ENCODE measurements around the gene RFX5.
"Not testable (repeated sequence)": the region's sequence is repeated elsewhere in the genome, so short reads cannot be mapped to it uniquely, and the experiment has no call there.

Gene RFX5

GRCh38 chr1:151362308-151363155 lies 15.5 kb upstream of the RFX5 start:
- no peak for DNase-seq (ENCODE audit: low spot score)

GRCh38 chr1:151361883-151362282 lies 14.8 kb upstream of the RFX5 start:
- no peak for DNase-seq (ENCODE audit: low spot score)

GRCh38 chr1:151356696-151357095 lies 9.6 kb upstream of the RFX5 start:
- DNase-seq (ENCODE audit: low spot score): no peak

- DNase-seq (ENCODE audit: low spot score): peak; percentile 48
These were observed 5.1 kb upstream of the RFX5 start for GRCh38 chr1:151352021-151352718.

- not testable (repeated sequence) for DNase-seq (ENCODE audit: low spot score)
These were observed 3.3 kb upstream of the RFX5 start for GRCh38 chr1:151350323-151350722.

- DNase-seq (ENCODE audit: low spot score): no peak
These were observed 633 bp upstream of the RFX5 start for GRCh38 chr1:151347523-151348246.

GRCh38 chr1:151346082-151346768 lies 827 bp downstream of the RFX5 start:
- DNase-seq (ENCODE audit: low spot score): no peak

GRCh38 chr1:151344291-151344690 lies 2.8 kb downstream of the RFX5 start:
- no peak for DNase-seq (ENCODE audit: low spot score)

- DNase-seq (ENCODE audit: low spot score): no peak
These were observed 3.5 kb downstream of the RFX5 start for GRCh38 chr1:151343587-151343986.

- DNase-seq (ENCODE audit: low spot score): no peak
These were observed 4.5 kb downstream of the RFX5 start for GRCh38 chr1:151342569-151342968.

- no peak for DNase-seq (ENCODE audit: low spot score)
These were observed 5.0 kb downstream of the RFX5 start for GRCh38 chr1:151342021-151342420.

GRCh38 chr1:151340870-151341754 lies 5.9 kb downstream of the RFX5 start:
- peak; percentile 93 for DNase-seq (ENCODE audit: low spot score)

- no peak for DNase-seq (ENCODE audit: low spot score)
These were observed 10.5 kb downstream of the RFX5 start for GRCh38 chr1:151336556-151336955.

GRCh38 chr1:151334822-151335221 lies 12.2 kb downstream of the RFX5 start:
- DNase-seq (ENCODE audit: low spot score): no peak

- no peak for DNase-seq (ENCODE audit: low spot score)
These were observed 19.0 kb downstream of the RFX5 start for GRCh38 chr1:151327903-151328674.

- peak; percentile 98 for DNase-seq (ENCODE audit: low spot score)
These were observed 19.7 kb downstream of the RFX5 start, which contains the start of gene PI4KB for GRCh38 chr1:151327223-151327902. TSS of gene PI4KB (minus strand) at chr1:151327416. CDS start at chr1:151316481, 10,935 bp downstream.

GRCh38 chr1:151326619-151327222 lies 20.3 kb downstream of the RFX5 start:
- peak; percentile 66 for DNase-seq (ENCODE audit: low spot score)

- DNase-seq (ENCODE audit: low spot score): peak; percentile 61
These were observed 21.2 kb downstream of the RFX5 start for GRCh38 chr1:151325646-151326429.
